Esophagus (tissue), 2 donors: ENCODE measurements around the gene FTSJ3. TPM values are rescaled to one million over a fixed set of nuclear protein-coding genes. Genes with fewer than 3 reads are reported as not detected.
"Not testable (repeated sequence)": the region's sequence is repeated elsewhere in the genome, so short reads cannot be mapped to it uniquely, and the experiment has no call there.

ENCODE experiments used
- H3K27ac ChIP-seq, 2 donors: one replicate each; pipeline ENCODE4 v1.5.1; 2013; ENCODE audit warnings: low read depth in 2 of 2, mild to moderate bottlenecking in 2 of 2, inconsistent platforms in 1 of 2, low read length in 1 of 2, moderate library complexity in 1 of 2
- H3K27me3 ChIP-seq, 2 donors: one replicate each; pipeline ENCODE4 v1.6.1; 2013; ENCODE audit warnings: low read length in 2 of 2, control low read depth in 1 of 2, mild to moderate bottlenecking in 1 of 2; ENCODE audit not compliant: insufficient read depth in 2 of 2, control insufficient read depth in 1 of 2
- H3K36me3 ChIP-seq, 2 donors: one replicate each; pipeline ENCODE4 v1.6.1; 2013; ENCODE audit warnings: low read length in 1 of 2; ENCODE audit not compliant: control insufficient read depth in 2 of 2, insufficient read depth in 2 of 2
- H3K4me1 ChIP-seq, 2 donors: one replicate each; pipeline ENCODE4 v1.6.1; 2013; ENCODE audit warnings: low read length in 1 of 2; ENCODE audit not compliant: control insufficient read depth in 2 of 2, insufficient read depth in 2 of 2
- H3K4me3 ChIP-seq, 2 donors: one replicate each; pipeline ENCODE4 v1.5.1; 2013; ENCODE audit warnings: low read length in 2 of 2, mild to moderate bottlenecking in 2 of 2, low read depth in 1 of 2, moderate library complexity in 1 of 2
- H3K9me3 ChIP-seq, 2 donors: one replicate each; pipeline ENCODE4 v1.6.1; 2013; ENCODE audit warnings: mild to moderate bottlenecking in 2 of 2, low read depth in 1 of 2, low read length in 1 of 2, moderate library complexity in 1 of 2; ENCODE audit not compliant: control insufficient read depth in 2 of 2, insufficient read depth in 1 of 2
- WGBS, 2 donors: extraction: QIAGEN DNeasy Blood & Tissue Kit; methylation state at CpG; one replicate each; pipeline ENCODE4 v1.1.7; 2013; 5-methylcytosine and 5-hydroxymethylcytosine counted together
- polyA plus RNA-seq, 2 donors: library from polyadenylated mRNA; stranded (reverse); fragments of 200-250 nt; gene quantifications; one replicate each; pipeline ENCODE4 v1.2.3, GENCODE V29; 2013
- donor health status: healthy with polysubstance abuse.
- donor health status: Bipolar disorder and iron deficiency.

FTSJ3 gene
- polyA plus RNA-seq, 2 donors = 15.1 to 18.5 TPM

DNA sequence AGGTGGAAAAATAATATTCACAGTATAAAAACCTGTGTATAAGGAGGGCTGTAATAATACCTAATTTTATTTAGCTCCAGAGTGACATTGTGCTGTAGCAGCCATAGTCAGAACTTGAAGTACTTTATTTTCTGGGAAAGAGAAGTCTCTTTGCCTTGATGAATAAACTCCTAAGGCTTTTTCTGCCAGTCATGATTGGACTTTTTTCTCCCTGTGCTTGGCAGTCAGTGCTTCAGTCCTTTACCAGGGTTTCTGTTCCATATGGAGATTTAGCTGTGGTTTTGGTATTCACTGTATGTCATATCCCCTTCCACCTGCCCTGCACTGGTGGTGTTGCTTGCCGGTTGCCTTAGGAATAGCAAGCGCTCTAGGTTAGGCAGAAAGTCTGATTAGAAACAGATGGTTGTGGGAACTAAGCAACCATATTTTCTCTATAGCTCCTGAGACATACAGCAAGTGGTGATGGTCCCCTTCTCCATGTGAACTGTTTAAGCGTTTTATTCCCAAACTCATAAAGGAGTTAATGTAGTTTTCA is 28.8 kb downstream of the FTSJ3 start:
- Histone ChIP-seq H3K4me1 (no peaks in the 10 kb centered on the region), H3K27ac (no peak overlapping the region), H3K27me3 (no peaks in the 10 kb centered on the region), H3K4me3 (no peak overlapping the region), H3K36me3 (peaks cover 11 to 13% of the 10 kb centered on the region in 2 donors), H3K9me3 (no peaks in the 10 kb centered on the region)
- WGBS, 2 donors = 91 to 96% methylated on average over 3 of the region's 3 CpGs

DNA sequence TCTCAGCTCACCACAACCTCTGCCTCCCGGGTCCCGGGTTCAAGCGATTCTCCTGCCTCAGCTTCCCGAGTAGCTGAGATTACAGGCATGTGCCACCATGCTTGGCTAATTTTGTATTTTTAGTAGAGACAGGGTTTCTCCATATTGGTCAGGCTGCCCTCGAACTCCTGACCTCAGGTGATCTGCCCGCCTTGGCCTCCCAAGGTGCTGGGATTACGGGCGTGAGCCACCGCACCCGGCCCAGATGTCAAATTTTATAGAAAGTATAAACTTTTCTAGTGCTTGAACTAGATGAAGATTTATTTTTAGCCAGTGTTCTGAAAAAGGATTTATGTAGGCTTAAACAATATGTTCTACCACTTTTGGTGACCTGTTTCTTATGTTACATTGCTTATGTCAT is 31.1 kb downstream of the FTSJ3 start:
- not testable (repeated sequence) for H3K9me3 ChIP-seq, H3K27me3 ChIP-seq, H3K27ac ChIP-seq, H3K4me3 ChIP-seq, H3K4me1 ChIP-seq
- 94 to 97% methylated on average over 10 of the region's 10 CpGs for WGBS, 2 donors
- H3K36me3 ChIP-seq = peaks cover 9 to 10% of the 10 kb centered on the region in 2 donors

DNA sequence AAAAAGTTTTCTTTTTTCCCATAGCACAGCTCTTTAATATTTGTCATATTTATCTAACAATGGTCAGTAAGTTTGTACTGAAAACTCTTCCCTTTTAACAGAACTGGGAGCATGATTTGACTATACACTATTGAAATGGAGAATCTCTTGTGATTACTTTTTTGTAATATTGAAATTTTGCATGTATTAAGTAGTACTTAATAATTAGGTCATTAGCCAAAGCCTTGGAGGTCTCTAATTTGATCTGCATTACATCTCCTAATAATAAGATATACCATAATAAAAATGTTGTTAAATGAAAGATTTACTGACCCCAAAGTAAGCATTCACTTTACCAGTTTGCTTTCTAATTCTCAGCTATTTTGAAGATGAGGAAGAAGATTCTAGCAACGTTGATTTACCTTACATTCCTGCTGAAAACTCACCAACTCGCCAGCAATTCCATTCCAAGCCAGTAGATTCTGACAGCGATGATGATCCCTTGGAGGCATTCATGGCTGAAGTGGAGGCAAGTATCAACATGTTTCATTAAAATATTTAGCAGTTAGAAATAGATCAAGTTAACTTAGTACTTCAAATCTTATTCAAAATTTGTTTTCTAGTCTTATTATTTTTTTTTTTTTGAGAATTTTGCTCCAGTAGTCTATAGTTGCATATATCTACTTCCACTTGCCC is 35.3 kb downstream of the FTSJ3 start:
- no peaks in the 10 kb centered on the region for H3K27me3 ChIP-seq
- 51 to 60% methylated on average over 3 of the region's 3 CpGs for WGBS, 2 donors
- H3K4me1 ChIP-seq = no peaks in the 10 kb centered on the region
- no peaks in the 10 kb centered on the region for H3K9me3 ChIP-seq
- no peak overlapping the region for H3K27ac ChIP-seq
- no peak overlapping the region for H3K4me3 ChIP-seq
- H3K36me3 ChIP-seq = peaks cover 6 to 18% of the 10 kb centered on the region in 2 donors

DNA sequence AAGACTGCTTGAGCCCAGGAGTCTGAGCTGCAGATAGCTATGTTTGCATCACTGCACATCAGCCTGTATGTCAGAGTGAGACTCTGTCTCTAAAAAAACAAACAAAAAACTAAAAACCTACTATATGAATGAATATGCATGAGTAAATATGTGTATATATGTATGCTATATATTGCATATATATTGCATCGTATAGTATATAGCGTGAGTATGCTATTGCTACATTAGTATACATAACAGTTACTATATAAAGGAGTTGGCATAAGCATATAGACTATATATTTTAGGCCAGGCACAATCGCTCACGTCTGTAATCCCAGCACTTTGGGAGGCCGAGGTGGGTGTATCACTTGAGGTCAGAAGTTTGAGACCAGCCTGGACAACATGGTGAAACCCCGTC is 37.4 kb downstream of the FTSJ3 start:
- peaks cover 3 to 14% of the 10 kb centered on the region in 2 donors for H3K36me3 ChIP-seq
- no peaks in the 10 kb centered on the region for H3K4me1 ChIP-seq
- H3K4me3 ChIP-seq = no peak overlapping the region
- no peaks in the 10 kb centered on the region for H3K9me3 ChIP-seq
- H3K27me3 ChIP-seq = no peaks in the 10 kb centered on the region
- WGBS, 2 donors = 89 to 96% methylated on average over 6 of the region's 6 CpGs
- H3K27ac ChIP-seq = no peak overlapping the region

DNA sequence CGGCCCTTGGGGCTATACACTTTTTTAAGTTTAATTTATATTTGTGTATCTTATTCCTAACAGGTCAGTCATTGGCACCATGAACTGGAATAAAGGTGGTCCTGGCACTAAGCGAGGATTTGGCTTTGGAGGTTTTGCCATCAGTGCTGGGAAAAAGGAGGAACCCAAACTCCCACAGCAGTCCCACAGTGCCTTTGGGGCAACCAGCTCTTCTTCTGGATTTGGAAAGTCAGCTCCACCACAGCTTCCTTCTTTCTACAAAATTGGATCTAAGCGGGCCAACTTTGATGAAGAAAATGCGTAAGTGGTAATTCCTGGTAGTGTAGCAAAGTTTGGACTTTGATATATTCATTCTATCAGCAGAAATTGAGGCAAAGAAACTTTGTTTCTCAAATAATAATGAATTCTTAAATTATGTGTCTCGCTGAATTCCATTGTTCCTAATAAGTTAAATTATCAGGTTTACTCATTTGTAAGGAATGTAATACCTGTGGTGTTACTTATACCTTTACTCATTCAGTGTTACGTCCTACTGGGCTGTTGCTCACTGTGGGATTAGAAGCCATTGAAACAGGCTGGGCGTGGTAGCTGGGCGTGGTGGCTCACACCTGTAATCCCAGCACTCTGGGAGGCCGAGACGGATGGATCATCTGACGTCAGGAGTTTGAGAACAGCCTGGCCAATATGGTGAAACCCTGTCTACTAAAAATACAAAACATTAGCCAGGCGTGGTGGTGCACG is 40.3 kb downstream of the FTSJ3 start:
- no peaks in the 10 kb centered on the region for H3K4me1 ChIP-seq
- no peak overlapping the region for H3K4me3 ChIP-seq
- WGBS, 2 donors = 78 to 79% methylated on average over 13 of the region's 13 CpGs
- no peaks in the 10 kb centered on the region for H3K27me3 ChIP-seq
- H3K36me3 ChIP-seq = peaks cover 2 to 9% of the 10 kb centered on the region in 2 donors
- H3K27ac ChIP-seq = peak overlapping the region; percentile 48 to 51
- no peaks in the 10 kb centered on the region for H3K9me3 ChIP-seq

DNA sequence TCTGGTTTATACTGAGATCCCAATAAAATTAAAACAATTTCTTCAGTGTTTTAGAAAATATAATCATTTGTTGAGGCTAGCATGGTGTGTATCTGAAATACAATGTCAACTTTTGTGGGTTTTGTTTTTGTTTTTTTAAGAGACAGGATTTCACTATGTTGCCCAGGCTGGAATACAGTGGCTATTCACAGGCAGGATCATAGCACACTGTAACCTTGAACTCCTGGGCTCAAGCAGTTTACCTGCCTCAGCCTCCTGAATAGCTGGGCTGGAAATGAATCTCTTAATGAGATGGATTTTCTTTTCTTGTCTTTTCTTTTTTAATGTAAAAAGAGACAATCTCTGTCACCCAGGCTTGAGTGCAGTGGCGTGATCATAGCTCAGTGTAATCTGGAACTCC is 41.3 kb downstream of the FTSJ3 start:
- no peak overlapping the region for H3K27ac ChIP-seq
- 95 to 100% methylated on average over 1 of the region's 1 CpG for WGBS, 2 donors
- H3K9me3 ChIP-seq = no peaks in the 10 kb centered on the region
- peaks cover 2 to 9% of the 10 kb centered on the region in 2 donors for H3K36me3 ChIP-seq
- H3K27me3 ChIP-seq = no peaks in the 10 kb centered on the region
- H3K4me3 ChIP-seq = no peak overlapping the region
- no peaks in the 10 kb centered on the region for H3K4me1 ChIP-seq

DNA sequence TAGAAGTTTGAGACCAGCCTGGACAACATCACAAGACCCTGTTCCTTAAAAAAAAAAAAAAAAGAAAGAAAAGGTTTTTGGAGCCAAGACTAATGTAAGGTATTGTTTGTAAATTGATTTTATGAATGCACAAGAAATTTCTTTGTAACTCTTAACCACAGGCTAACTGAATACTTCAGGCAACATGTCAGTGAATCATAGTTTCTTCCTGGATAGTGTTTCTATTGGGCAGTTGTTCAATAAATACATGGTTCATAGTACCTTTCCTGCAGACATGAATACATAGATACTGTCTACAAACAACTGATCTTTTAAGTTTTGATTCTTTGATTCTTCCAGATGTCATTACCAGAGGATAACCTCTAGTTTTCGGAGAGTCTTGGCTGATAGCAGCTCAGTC is 41.9 kb downstream of the FTSJ3 start:
- Histone ChIP-seq H3K36me3 (peaks cover 2 to 9% of the 10 kb centered on the region in 2 donors), H3K27me3 (no peaks in the 10 kb centered on the region), H3K4me1 (no peaks in the 10 kb centered on the region), H3K27ac (no peak overlapping the region), H3K9me3 (no peaks in the 10 kb centered on the region), H3K4me3 (no peak overlapping the region)
- WGBS, 2 donors = 94 to 97% methylated on average over 1 of the region's 1 CpG

DNA sequence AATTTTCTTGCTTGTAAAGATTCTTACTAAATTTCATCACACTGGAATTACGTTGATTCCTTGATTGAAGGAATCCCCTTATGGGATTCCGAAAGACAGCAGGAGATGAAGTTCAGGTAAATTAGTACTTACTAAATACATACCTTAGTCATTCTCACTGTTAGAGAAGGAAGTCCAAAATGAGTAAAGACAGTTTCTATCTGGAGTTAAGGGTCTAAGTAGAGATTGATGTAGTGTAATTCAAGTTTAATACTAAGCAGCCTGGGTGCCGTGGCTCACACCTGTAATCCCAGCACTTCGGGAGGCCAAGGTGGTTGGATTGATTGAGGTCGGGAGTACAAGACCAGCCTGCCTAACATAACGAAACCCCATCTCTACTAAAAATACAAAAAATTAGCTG is 43.9 kb downstream of the FTSJ3 start:
- no peak overlapping the region for H3K4me3 ChIP-seq
- no peaks in the 10 kb centered on the region for H3K27me3 ChIP-seq
- peaks cover 0 to 7% of the 10 kb centered on the region in 2 donors for H3K36me3 ChIP-seq
- no peaks in the 10 kb centered on the region for H3K4me1 ChIP-seq
- WGBS, 2 donors = 87 to 88% methylated on average over 6 of the region's 6 CpGs
- no peak overlapping the region for H3K27ac ChIP-seq
- no peaks in the 10 kb centered on the region for H3K9me3 ChIP-seq

DNA sequence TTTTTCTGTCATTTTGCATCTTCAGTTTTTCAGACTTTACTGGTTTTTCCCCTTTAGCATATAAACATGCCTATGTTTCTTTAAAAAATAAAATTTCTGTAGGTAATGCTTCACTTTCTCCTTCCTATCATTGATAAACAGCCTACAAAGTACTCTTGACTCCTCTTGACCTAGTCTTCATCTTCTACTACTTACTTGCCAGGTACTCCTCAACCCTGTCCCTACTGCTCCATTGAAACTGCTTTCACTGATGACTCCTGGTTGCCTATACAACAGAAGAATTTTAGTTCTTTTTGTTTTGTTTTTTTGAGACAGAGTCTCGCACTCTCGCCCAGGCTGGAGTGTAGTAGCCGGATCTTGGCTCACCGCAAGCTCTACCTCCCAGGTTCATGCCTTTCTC is 46.5 kb downstream of the FTSJ3 start:
- Histone ChIP-seq H3K4me1 (peaks cover 0 to 2% of the 10 kb centered on the region in 2 donors), H3K4me3 (no peak overlapping the region), H3K36me3 (peaks cover 0 to 2% of the 10 kb centered on the region in 2 donors), H3K9me3 (no peaks in the 10 kb centered on the region), H3K27me3 (no peaks in the 10 kb centered on the region), H3K27ac (no peak overlapping the region)
- WGBS, 2 donors = 97% methylated on average over 4 of the region's 4 CpGs
